ENCODE results near the gene RPL29. TPM values are rescaled to one million over a fixed set of nuclear protein-coding genes. Genes with fewer than 3 reads are reported as not detected.

Gene RPL29
- total RNA-seq, result 1,000 to 10,000 TPM; 1,093 to 1,919 (median 1,775) TPM

DNA sequence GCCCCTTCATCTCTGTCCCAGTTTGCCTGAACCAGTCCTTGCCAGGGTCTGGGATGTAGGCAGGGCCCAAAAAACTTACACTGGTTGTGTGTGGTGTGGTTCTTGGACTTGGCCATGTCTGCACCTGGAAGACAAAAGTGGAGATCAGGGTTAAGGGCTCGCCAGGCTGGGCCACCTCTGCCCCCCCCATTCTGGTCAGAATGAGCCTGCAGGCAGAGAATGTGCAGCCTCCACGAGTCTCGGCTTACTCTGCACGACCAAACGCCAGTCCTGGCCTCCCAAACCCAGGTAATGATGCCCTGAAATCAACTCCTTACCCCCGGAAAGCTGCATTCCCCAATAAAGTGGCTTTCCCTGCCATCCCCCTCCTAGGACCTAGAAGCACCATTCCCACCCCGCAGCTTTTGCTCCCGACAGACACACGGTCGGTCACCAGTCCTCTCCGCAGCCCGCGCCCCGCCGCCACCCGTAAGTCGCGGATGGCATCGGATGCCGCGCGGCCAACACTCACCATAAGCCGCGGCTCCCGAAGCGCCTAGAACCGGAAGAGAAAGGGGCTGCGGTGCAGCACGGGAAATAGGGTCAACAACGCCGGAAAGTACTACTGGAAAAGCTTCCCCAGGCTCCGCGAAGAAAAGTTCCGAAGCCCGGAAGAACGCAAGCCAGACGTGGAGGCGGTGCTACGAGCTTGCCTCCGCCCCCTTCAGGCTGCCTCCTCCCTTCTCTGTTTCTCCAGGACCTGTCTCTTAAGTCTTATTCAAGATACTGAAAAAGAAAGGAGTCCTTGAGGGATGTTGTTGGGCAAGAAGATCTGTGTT lies at the start of gene RPL29:
TSS of gene RPL29 (minus strand) at position 550 of the 818 bp plus-strand sequence. CDS start at position 116, 434 bp downstream.
- TF ChIP-seq, protein P1, sequence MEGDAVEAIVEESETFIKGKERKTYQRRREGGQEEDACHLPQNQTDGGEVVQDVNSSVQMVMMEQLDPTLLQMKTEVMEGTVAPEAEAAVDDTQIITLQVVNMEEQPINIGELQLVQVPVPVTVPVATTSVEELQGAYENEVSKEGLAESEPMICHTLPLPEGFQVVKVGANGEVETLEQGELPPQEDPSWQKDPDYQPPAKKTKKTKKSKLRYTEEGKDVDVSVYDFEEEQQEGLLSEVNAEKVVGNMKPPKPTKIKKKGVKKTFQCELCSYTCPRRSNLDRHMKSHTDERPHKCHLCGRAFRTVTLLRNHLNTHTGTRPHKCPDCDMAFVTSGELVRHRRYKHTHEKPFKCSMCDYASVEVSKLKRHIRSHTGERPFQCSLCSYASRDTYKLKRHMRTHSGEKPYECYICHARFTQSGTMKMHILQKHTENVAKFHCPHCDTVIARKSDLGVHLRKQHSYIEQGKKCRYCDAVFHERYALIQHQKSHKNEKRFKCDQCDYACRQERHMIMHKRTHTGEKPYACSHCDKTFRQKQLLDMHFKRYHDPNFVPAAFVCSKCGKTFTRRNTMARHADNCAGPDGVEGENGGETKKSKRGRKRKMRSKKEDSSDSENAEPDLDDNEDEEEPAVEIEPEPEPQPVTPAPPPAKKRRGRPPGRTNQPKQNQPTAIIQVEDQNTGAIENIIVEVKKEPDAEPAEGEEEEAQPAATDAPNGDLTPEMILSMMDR (IDR thresholded peaks at IDR 0.05; ENCODE audit: low read depth), result no peak

GRCh38 chr3:52044869-52045619 lies 49.3 kb upstream of the RPL29 start:
- TF ChIP-seq, protein P1 (IDR thresholded peaks at IDR 0.05; ENCODE audit: low read depth), result no peak

GRCh38 chr3:52043750-52044149 lies 48.1 kb upstream of the RPL29 start:
- TF ChIP-seq, protein P1 (IDR thresholded peaks at IDR 0.05; ENCODE audit: low read depth), result no peak

DNA sequence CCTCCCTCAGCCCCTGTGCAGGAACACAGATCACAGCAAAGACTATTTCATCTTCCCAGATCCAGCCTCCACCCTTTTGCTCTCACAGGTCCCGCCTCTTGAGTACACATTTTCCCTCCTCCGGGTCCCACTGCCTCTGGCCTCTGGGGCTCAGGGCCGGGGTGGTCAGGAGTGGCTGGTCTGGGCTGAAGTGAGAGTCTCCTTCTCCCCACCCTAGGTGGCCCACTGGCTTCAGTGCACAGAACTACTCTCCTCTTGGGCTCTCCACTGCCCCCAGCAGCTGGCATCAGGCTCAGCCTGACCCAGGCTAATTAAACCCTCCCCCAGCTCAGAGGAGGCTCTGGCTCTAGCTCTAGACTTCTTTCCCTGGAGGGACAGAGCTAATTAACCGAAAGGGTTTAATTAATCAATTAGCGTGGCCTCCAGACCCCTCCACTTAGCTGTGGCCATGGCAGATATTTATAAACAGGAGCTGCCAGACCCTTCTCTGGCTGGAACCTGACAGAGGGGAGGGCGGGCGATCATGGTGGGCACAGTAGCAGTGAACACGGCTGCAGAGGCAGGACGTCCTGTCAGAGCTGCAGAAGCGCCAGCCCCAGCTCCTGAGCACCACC lies 45.5 kb upstream of the RPL29 start:
- TF ChIP-seq, protein P1 (IDR thresholded peaks at IDR 0.05; ENCODE audit: low read depth), result no peak

- TF ChIP-seq, protein P1 (IDR thresholded peaks at IDR 0.05; ENCODE audit: low read depth), result no peak
Observed at GRCh38 chr3:52040600-52040999, 44.9 kb upstream of the RPL29 start.

DNA sequence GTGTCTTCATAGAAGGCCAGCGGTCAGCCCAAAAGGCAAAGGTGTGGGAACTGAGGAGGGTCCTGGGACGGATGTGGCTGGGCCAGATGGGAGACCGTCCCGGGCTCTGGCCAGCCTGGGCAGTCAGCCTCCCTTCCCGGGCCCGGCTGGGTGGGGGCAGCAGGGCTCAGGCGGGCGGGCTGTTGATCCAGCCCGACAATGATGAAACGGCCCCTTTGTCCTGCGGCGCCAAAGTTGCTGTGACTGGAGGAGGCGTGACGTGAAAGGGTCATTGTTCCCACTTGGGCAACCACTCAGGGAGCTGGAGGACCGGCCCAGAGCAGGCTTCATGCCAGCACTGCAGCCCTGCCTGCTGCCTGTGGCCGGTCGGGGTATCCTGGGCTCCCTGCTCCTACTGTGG lies 44.2 kb upstream of the RPL29 start:
- TF ChIP-seq, protein P1 (IDR thresholded peaks at IDR 0.05; ENCODE audit: low read depth), result no peak

DNA sequence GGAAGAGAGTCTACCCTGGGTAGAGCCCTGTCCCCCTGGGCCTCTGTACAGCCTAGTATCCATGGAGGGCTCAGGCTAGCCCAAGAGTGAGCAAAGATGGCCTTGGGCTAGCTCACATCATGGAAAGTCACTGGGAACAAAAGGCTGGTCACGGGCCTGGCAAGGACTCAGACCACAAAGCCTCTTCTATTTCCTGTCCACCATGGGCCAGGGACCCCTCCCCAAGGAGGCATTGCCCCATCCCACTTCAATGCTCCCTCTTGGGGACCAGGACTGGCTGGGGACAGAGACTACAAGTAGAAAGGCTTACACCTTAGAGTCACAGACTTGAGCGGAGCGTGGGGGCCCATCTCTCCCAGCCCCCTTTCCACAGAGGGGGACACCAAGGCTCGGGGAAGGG lies 43.7 kb upstream of the RPL29 start:
- TF ChIP-seq, protein P1 (IDR thresholded peaks at IDR 0.05; ENCODE audit: low read depth), result no peak
